Caco-2 (cell line): ENCODE data around the gene LACTBL1. TPM values are rescaled to one million over a fixed set of nuclear protein-coding genes. Genes with fewer than 3 reads are reported as not detected.

Experiments
- BruUV-seq: library from RNA; stranded (reverse); fragments of 400-500 nt; replicated peaks from 2 replicates; lab custom pipeline; 2021; lab: Mats Ljungman, UMichigan
- CTCF ChIA-PET: fragments of 300-600 bp; sonication (Branson Sonifier 250); formaldehyde crosslinking; loops from one replicate; lab custom pipeline; 2022; ENCODE audit warnings: antibody characterized with exemption; lab: Charles Lee
- POLR2A ChIA-PET: fragments of 300-600 bp; sonication (Branson Sonifier 250); formaldehyde crosslinking; loops from one replicate; lab custom pipeline; 2022; ENCODE audit warnings: antibody characterized with exemption; lab: Charles Lee
- DNase-seq, 2 experiments: peaks; one replicate each; pipeline versions ENCODE4 v3.0.0 to v3.0.0-alpha.2; 2020 to 2022
- H3K27me3 ChIP-seq: replicated peaks from 2 replicates; pipeline ENCODE4 v1.6.0; 2011; ENCODE audit warnings: low read length; ENCODE audit not compliant: control insufficient read depth, insufficient read depth
- H3K36me3 ChIP-seq: 2 replicates; pipeline ENCODE4 v1.5.1; 2011; ENCODE audit warnings: low read length; ENCODE audit not compliant: control insufficient read depth, insufficient read depth
- H3K4me1 ChIP-seq: fragments of 250-450 bp; sonication (Bioruptor Pico); 2 replicates; pipeline ENCODE4 v1.5.1; 2020; ENCODE audit warnings: mild to moderate bottlenecking
- H3K4me3 ChIP-seq: 2 replicates; pipeline ENCODE4 v1.5.1; 2011; ENCODE audit warnings: low read depth, mild to moderate bottlenecking, control low read depth, low read length
- H3K9me3 ChIP-seq: fragments of 250-450 bp; sonication (Bioruptor Pico); 2 replicates; pipeline ENCODE4 v1.5.1; 2020; ENCODE audit warnings: mild to moderate bottlenecking, moderate library complexity
- H3K27ac Mint-ChIP-seq: one replicate; pipeline ENCODE4 v1.8.0; 2022; ENCODE audit warnings: mixed read lengths; ENCODE audit not compliant: unreplicated experiment
- H3K27me3 Mint-ChIP-seq: one replicate; pipeline ENCODE4 v1.8.0; 2022; ENCODE audit warnings: mixed read lengths; ENCODE audit not compliant: insufficient read depth, unreplicated experiment
- H3K36me3 Mint-ChIP-seq: one replicate; pipeline ENCODE4 v1.8.0; 2022; ENCODE audit warnings: mild to moderate bottlenecking, mixed read lengths; ENCODE audit not compliant: insufficient read depth, unreplicated experiment
- H3K4me1 Mint-ChIP-seq: one replicate; pipeline ENCODE4 v1.8.0; 2022; ENCODE audit warnings: low read depth, mixed read lengths; ENCODE audit not compliant: unreplicated experiment
- H3K4me3 Mint-ChIP-seq: one replicate; pipeline ENCODE4 v1.8.0; 2022; ENCODE audit warnings: mild to moderate bottlenecking, moderate library complexity, mixed read lengths; ENCODE audit not compliant: unreplicated experiment
- H3K9me3 Mint-ChIP-seq: one replicate; pipeline ENCODE4 v1.8.0; 2022; ENCODE audit warnings: mixed read lengths; ENCODE audit not compliant: unreplicated experiment
- intact Hi-C: fragments of 100-400 bp; cut with micrococcal nuclease; formaldehyde crosslinking; loops from one replicate; pipeline ENCODE4 v1.10.0; 2022; ENCODE audit not compliant: unreplicated experiment
- total RNA-seq: library from RNA; stranded (reverse); gene quantifications from 2 replicates; pipeline ENCODE4 v1.2.3, GENCODE V29; 2022
- TF ChIP-seq, protein P1 (sequence below), 2 experiments: fragments of 200-600 bp in 1 of 2; IDR thresholded peaks; 1 replicate in 1 of 2; 2 replicates in 1 of 2; pipeline versions ENCODE4 v1.5.1 to v1.8.0; 2011 to 2022; ENCODE audit warnings: antibody characterized with exemption in 1 of 2, control low read depth in 1 of 2, inconsistent platforms in 1 of 2, low read depth in 1 of 2, low read length in 1 of 2, mild to moderate bottlenecking in 1 of 2, moderate library complexity in 1 of 2; ENCODE audit not compliant: insufficient read depth in 1 of 2, severe bottlenecking in 1 of 2, unreplicated experiment in 1 of 2

LACTBL1 gene
- total RNA-seq, 1 experiment from 2014 or later: not detected

DNA sequence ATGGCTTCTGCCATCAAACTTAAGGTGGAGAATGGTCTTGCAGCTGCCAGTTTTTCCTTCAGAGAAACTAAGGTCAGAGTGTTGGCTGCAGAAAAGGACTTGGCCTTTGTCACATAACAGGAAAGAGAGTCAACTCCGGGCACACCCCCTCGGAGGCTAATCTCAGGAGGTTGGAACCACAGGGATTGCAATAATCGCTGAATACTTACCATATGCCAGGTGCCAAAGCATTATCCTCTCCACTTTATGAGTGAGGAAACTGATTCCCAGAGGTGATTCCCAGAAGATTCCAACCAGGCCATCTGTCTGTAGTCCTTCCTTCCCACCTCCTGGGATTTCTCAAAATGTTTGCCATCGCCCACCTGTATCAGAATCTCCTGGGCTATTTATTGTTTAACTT, 54.0 kb downstream of the LACTBL1 start:
- Histone ChIP-seq H3K9me3 (no peaks in the 10 kb centered on the region), H3K27me3 (no peaks in the 10 kb centered on the region), H3K4me1 (no peaks in the 10 kb centered on the region), H3K4me3 (no peak overlapping the region), H3K36me3 (no peaks in the 10 kb centered on the region; the same call in 1 of the 2 replicates)
- no peak overlapping the region for H3K4me3 Mint-ChIP-seq
- no peaks in the 10 kb centered on the region for H3K9me3 Mint-ChIP-seq
- H3K4me1 Mint-ChIP-seq: no peaks in the 10 kb centered on the region
- H3K36me3 Mint-ChIP-seq: no peaks in the 10 kb centered on the region
- BruUV-seq: no TSS peak
- ChIA-PET CTCF (no interaction called here), POLR2A (no interaction called here)
- TF ChIP-seq, protein P1, sequence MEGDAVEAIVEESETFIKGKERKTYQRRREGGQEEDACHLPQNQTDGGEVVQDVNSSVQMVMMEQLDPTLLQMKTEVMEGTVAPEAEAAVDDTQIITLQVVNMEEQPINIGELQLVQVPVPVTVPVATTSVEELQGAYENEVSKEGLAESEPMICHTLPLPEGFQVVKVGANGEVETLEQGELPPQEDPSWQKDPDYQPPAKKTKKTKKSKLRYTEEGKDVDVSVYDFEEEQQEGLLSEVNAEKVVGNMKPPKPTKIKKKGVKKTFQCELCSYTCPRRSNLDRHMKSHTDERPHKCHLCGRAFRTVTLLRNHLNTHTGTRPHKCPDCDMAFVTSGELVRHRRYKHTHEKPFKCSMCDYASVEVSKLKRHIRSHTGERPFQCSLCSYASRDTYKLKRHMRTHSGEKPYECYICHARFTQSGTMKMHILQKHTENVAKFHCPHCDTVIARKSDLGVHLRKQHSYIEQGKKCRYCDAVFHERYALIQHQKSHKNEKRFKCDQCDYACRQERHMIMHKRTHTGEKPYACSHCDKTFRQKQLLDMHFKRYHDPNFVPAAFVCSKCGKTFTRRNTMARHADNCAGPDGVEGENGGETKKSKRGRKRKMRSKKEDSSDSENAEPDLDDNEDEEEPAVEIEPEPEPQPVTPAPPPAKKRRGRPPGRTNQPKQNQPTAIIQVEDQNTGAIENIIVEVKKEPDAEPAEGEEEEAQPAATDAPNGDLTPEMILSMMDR (IDR thresholded peaks at IDR 0.05; ENCODE audit: insufficient read depth in 1 of 2, low read depth in 1 of 2, low read length in 1 of 2, severe bottlenecking in 1 of 2, unreplicated experiment in 1 of 2): no peak
- intact Hi-C loops: no loop called here
- H3K27ac Mint-ChIP-seq: no peak overlapping the region
- no peaks in the 10 kb centered on the region for H3K27me3 Mint-ChIP-seq
- DNase-seq: no peak

DNA sequence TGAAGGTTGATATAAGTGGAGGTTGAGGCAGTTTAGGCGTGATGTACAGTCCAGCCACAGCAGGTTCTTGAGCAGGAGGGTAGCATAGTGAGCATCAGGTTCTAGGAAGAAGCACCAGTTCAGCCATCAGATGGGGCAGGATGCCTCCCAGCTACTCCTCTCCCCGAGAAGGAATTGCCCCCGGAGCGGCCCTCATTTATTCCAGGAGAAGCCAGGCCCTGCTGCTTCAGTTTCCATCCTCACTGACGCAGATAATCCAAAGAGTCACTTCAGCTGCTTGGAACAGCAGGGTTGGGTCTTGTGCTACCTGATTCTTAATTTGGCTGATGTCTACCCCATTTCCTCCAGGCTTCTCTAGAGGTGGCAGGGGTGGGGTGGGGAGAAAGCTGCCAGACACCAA, 54.7 kb downstream of the LACTBL1 start:
- Histone ChIP-seq H3K4me3 (no peak overlapping the region), H3K4me1 (no peaks in the 10 kb centered on the region), H3K27me3 (no peaks in the 10 kb centered on the region), H3K36me3 (no peaks in the 10 kb centered on the region; the same call in 1 of the 2 replicates), H3K9me3 (no peaks in the 10 kb centered on the region)
- no peaks in the 10 kb centered on the region for H3K36me3 Mint-ChIP-seq
- no peaks in the 10 kb centered on the region for H3K27me3 Mint-ChIP-seq
- no peaks in the 10 kb centered on the region for H3K9me3 Mint-ChIP-seq
- no peaks in the 10 kb centered on the region for H3K4me1 Mint-ChIP-seq
- BruUV-seq: no TSS peak
- H3K4me3 Mint-ChIP-seq: no peak overlapping the region
- ChIA-PET CTCF (no interaction called here), POLR2A (no interaction called here)
- DNase-seq: no peak
- intact Hi-C loops: no loop called here
- no peak overlapping the region for H3K27ac Mint-ChIP-seq
- TF ChIP-seq, protein P1 (IDR thresholded peaks at IDR 0.05; ENCODE audit: insufficient read depth in 1 of 2, low read depth in 1 of 2, low read length in 1 of 2, severe bottlenecking in 1 of 2, unreplicated experiment in 1 of 2): no peak

DNA sequence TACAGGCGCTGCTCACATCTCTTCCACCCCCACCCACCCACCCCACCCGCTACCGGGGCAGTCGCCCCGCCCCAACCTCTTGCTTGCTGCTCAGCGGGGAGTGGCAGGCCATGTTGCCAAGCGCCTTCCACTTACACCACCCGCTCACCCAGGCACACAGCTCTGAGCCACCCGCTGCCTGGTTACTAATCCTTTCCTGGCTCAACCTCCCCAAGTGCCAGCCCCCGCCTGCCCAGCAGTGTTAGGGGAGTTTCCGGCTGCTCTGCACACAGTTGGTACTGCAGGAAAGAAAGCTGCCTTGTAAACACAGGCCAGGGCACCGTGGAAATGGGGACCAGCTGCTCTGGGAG, 56.2 kb downstream of the LACTBL1 start:
- H3K4me1 Mint-ChIP-seq: no peaks in the 10 kb centered on the region
- H3K4me3 ChIP-seq: no peak overlapping the region
- no peaks in the 10 kb centered on the region for H3K4me1 ChIP-seq
- no peak overlapping the region for H3K4me3 Mint-ChIP-seq
- ChIA-PET POLR2A (no interaction called here), CTCF (no interaction called here)
- TF ChIP-seq, protein P1 (IDR thresholded peaks at IDR 0.05; ENCODE audit: insufficient read depth in 1 of 2, low read depth in 1 of 2, low read length in 1 of 2, severe bottlenecking in 1 of 2, unreplicated experiment in 1 of 2): no peak
- H3K9me3 Mint-ChIP-seq: no peaks in the 10 kb centered on the region
- H3K36me3 ChIP-seq: no peaks in the 10 kb centered on the region; the same call in 1 of the 2 replicates
- H3K9me3 ChIP-seq: no peaks in the 10 kb centered on the region
- no peak for DNase-seq
- BruUV-seq: no TSS peak
- intact Hi-C loops: no loop called here
- H3K27me3 ChIP-seq: no peaks in the 10 kb centered on the region
- H3K36me3 Mint-ChIP-seq: no peaks in the 10 kb centered on the region
- no peak overlapping the region for H3K27ac Mint-ChIP-seq
- no peaks in the 10 kb centered on the region for H3K27me3 Mint-ChIP-seq
